ENCODE data around the gene NNMT.

NNMT gene

GRCh38 chr11:114295676-114296604, at the start of gene NNMT:
Gene NNMT (plus strand): TSS chr11:114296399. CDS start chr11:114296557, 158 bp downstream.
- no peak for DNase-seq

DNA sequence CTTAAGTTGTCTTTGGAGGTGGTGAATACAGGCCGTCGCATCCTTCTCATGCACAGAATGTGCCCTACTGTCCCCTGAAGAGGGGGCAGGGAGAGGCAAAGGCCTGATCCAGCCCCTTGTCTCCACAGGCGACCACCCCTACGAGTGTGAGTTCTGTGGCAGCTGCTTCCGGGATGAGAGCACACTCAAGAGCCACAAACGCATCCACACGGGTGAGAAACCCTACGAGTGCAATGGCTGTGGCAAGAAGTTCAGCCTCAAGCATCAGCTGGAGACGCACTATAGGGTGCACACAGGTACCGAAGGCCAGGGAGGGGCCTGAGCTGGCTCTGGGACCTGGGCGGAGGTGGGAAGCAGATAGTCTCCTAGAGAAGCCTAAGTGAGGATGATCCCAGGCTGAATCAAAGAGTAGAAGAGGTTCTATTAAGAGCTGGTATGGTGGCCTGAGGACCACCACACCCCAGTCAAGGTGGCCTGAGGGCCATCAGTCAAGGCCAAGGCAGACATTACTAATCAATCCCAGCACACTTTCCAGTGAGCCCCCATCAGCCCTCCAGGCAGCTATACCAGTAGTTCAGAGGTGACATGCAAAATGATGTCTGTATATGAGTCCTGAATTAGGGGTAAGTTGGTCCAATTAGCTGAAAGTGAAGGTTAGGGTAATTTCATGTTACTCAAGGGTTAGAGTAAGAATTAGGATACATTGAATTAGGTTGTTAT, 49.0 kb upstream of the NNMT start:
- no peak for DNase-seq

- DNase-seq: no peak
Observed at GRCh38 chr11:114250180-114250579, 46.0 kb upstream of the NNMT start.

- DNase-seq: no peak
Observed at GRCh38 chr11:114250993-114251814, 45.0 kb upstream of the NNMT start.

DNA sequence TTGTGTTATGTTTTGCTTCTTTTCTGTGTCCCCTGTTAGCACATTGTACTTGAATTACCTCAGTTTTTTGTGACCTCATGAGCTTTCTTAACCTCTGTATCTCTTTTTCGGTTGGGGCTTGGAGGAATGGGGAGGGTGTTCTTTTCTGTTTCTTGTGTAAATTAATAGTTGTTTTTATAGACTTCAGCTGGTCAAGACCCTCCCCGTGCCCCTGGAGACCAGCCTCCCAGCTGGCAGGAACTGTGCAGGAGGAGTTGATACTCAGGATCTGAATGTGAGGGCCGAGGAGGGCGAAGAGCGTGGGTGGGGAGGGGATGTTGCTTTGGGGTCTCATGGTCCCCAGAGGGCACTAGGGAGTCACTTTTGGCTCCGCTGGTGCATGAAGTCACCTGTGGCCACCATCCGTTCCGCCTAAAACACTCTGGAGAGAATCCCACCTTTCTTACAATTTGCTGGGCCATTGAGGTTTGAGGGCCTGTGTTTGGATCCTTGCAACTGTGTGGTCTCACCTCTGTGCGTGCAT, 44.3 kb upstream of the NNMT start:
- DNase-seq: no peak

DNA sequence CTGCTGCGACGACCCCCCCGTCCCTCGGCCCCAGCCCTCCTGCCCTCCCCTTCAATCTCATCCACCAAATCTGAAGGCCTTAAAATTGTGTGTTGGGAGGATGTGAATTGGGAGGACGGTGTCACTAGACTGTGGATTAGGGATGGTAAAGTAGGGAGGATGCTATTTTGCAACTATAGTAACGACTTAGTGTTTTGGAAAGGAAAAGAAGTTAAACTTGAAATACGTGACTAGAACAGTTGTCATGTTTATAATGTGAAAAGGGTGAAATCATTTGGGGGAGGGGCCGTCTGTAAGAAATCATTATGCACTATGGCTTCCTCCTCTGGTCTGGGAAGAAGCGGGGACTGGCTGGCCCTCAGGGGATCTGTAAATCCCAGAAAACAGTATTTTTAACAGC, 43.4 kb upstream of the NNMT start:
- no peak for DNase-seq

GRCh38 chr11:114253771-114254170, 42.4 kb upstream of the NNMT start:
- no peak for DNase-seq

GRCh38 chr11:114254571-114255146, 41.5 kb upstream of the NNMT start:
- DNase-seq: no peak

DNA sequence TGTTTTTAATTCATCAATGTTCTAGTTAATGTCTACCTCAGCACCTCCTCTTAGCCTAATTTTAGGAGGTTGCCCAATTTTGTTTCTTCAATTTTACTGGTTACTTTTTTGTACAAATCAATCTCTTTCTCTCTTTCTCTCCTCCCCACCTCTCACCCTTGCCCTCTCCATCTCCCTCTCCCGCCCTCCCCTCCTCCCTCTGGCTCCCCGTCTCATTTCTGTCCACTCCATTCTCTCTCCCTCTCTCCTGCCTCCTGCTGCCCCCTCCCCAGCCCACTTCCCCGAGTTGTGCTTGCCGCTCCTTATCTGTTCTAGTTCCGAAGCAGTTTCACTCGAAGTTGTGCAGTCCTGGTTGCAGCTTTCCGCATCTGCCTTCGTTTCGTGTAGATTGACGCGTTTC, 40.9 kb upstream of the NNMT start:
- no peak for DNase-seq

- DNase-seq: no peak
Observed at GRCh38 chr11:114256176-114256966, 39.8 kb upstream of the NNMT start.

- no peak for DNase-seq
Observed at GRCh38 chr11:114256967-114257286, 39.3 kb upstream of the NNMT start.

DNA sequence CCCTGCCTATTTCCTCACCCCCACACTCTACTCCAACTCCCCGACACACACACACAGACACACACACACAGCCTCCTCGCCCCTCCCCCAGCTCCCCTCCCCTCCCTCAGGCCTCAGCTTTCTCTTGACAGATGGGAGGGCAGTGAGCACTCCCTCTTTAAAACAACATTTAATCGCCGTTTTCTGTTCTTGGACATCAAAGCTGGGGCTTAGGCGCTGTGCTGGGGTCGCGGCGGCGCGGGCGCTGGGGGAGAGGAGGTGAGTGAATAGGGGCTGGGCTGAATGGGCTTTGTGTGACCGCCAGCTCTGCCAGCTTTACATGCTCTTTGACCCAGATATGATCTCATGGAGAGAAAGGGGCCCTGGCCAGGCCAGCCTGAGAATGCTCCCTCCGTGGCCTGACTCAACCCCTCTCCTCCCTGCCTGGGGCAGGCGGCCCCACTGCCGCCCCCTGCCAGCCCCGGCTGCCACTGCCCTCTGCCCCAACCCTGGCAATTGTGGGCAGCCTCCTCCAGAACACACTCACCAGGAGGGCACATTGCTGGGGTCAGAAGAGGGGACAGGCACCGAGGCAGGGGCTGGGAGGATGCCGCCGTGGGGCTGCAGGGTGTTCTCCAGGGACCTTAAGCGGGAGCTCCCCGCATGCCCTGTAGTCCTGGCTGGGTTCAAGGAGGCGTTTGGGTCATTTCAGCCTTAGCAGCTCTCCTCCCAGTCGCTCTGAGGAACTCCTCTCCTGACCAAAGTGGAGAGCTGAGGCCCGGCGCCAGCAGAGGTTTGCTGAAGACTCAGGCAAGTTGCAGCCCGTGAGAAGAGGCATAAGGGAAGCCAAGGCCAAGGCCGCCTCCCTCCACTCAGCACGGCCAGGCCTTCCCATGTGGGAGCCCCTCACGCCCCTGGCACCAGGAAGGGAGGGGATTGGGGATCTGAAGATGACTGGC, 38.3 kb upstream of the NNMT start:
- no peak for DNase-seq

- peak; percentile 15 to 49 for DNase-seq
Observed at GRCh38 chr11:114258696-114259095, 37.5 kb upstream of the NNMT start.

DNA sequence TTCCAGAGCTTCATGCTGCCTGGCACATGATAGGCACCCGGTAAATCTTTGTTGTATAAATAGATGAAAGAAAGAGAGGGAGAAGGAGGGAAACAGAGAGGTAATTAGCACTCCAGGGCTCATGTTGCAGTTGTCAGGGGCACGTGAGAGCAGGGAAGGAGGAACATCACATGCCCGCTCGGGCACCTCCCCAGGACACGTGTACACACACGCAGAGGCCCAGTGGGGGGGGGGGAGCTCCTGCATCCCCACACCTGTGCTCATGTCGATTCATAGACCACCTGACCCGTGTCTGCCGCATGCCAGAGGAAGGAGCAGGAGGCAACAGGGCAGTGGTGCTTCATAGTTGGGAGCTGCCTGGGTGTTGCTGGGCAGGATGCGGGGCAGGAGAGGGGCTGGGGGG, 37.1 kb upstream of the NNMT start:
- DNase-seq: no peak

GRCh38 chr11:114259551-114259983, 36.6 kb upstream of the NNMT start:
- DNase-seq: no peak

DNA sequence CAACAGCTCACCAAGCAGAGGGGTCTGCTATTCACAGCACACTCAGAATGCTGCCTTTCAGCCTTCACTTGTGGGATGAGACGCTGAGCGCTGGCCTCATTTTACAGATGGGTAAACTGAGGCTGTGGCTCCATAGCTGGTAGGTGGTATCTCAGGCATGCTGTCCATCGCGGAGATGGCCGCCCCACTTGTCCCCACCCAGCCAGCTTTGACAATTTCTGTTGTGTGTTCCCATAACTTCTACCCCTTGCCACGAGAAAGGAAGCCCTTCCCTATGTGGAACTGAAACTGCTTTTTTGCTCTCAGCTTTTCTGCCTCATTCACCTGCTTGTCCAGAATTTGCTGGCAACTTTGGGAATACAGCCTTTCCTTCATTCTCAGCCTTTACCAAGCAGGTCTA, 36.1 kb upstream of the NNMT start:
- no peak for DNase-seq

DNA sequence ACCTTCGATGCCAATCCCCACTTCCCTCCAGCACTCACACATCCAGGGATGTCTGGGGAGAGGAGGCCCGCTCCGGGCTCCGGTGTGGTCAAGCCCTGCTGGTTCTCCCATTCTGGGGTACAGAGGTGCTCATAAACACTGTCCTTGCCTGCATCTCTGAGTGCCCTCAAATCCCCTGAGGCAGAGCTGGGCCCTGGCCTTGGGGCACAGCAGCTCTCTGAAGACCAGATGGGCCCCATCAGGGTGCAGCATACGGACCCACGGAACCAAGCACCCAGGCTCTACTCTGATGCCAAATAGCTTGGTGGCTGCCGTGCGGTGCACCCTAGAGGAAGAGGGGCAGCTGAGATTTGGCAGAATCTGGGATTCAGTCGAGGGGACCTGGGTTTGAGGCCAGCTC, 35.7 kb upstream of the NNMT start:
- DNase-seq: no peak

- no peak for DNase-seq
Observed at GRCh38 chr11:114261791-114262190, 34.4 kb upstream of the NNMT start.

DNA sequence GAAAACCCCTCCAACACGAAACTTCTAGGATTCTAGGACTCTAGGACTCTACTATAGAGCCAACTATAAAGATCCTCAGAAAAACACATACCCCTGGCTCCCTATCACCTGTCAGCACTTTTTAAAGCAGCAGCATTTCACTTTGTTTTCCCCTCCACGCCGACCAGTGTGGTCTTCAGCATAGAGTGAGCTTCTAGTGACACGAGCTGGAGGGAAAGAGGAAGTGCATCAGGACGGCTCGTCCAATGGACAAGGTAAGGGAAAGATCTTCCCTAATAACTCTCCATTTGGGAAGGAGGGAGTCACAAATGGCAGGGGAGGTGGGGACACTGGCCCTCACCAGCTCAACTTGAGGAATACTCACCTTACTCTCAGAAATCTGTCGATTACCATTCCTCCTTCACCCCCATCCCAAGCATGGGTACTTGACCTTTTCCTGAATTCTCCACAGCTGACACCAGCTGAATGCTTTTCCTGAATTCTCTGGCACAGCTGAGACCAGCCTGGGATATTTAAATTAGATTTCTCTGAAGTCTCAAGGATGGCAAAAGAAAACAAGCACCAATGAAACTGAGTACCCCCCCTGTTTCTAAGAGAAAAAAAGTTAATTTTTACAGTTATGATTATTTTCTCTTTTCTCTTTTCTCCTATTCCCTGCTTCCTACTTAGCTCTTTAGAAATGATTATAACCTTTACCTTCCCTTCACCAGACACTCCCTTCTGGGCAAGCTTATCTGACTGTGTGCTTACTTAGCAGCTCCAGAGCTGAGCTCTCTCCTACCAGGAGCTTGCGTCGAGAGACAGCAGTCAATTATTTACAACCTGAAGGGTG, 33.3 kb upstream of the NNMT start:
- DNase-seq: peak; percentile 9 to 17
